ENCODE results near the gene OPTC.
A peak's percentile ranks its signal among the peaks of the same experiment; 100 is the strongest.

Gene OPTC

DNA sequence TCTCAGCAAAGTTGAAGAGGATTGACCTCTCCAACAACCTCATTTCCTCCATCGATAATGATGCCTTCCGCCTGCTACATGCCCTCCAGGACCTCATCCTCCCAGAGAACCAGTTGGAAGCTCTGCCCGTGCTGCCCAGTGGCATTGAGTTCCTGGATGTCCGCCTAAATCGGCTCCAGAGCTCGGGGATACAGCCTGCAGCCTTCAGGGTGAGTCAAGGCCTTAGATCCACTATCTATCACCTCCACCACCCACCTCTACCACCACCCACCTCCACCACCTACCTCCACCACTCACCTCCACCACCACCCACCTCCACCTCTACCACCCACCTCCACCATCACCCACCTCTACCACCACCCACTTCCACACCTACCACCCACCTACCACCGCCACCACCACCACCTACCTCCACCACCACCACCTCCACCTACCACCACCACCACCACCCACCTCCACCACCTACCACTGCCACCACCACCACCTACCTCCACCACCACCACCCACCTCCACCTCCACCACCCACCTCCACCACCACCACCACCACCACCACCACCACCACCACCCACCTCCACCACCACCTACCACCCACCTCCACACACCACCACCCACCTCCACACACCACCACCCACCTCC lies 5.8 kb downstream of the OPTC start:
- H3K4me3 ChIP-seq (replicated peaks; ENCODE audit: low read depth, low read length), result no peak overlapping the region
- no peak for DNase-seq (ENCODE audit: low read depth)
- TF ChIP-seq, protein P1, sequence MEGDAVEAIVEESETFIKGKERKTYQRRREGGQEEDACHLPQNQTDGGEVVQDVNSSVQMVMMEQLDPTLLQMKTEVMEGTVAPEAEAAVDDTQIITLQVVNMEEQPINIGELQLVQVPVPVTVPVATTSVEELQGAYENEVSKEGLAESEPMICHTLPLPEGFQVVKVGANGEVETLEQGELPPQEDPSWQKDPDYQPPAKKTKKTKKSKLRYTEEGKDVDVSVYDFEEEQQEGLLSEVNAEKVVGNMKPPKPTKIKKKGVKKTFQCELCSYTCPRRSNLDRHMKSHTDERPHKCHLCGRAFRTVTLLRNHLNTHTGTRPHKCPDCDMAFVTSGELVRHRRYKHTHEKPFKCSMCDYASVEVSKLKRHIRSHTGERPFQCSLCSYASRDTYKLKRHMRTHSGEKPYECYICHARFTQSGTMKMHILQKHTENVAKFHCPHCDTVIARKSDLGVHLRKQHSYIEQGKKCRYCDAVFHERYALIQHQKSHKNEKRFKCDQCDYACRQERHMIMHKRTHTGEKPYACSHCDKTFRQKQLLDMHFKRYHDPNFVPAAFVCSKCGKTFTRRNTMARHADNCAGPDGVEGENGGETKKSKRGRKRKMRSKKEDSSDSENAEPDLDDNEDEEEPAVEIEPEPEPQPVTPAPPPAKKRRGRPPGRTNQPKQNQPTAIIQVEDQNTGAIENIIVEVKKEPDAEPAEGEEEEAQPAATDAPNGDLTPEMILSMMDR (IDR thresholded peaks at IDR 0.05; ENCODE audit: low read length, missing control alignments), result no peak

DNA sequence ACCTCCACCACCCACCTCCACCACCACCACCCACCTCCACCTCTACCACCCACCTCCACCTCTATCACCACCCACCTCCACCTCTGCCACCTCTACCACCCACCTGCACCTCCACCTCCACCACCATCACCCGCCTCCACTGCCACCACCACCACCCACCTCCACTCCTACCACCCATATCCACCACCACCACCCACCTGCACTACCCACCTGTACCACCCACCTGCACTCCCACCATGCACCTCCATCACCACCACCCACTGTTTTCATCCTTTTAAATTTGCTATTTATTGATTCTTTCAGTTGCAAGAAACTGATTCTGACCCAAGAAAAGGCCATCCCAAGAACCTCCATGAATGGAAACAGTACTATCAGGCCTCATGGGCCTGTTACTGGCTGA lies 6.3 kb downstream of the OPTC start:
- no peak overlapping the region for H3K4me3 ChIP-seq (replicated peaks; ENCODE audit: low read depth, low read length)
- no peak for DNase-seq (ENCODE audit: low read depth)
- TF ChIP-seq, protein P1 (IDR thresholded peaks at IDR 0.05; ENCODE audit: low read length, missing control alignments), result no peak

DNA sequence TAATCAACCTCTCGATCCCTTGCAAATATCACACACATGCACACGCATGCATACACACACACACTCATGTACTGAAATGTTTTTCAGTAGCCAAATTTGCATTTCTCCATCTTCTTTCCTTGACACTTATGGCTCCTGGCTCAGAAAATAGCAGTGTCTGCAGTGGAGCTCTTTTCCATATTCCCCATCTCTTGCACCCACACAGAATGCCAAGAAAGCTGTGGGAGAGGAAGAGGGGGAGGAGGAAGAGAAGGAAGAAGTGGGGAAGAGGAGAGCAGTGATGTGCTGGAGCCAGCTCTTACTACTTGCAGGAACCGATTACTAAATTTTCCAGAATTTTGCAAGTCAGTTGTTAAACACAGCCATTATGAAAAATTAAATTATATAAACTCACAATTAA lies 9.9 kb downstream of the OPTC start:
- no peak overlapping the region for H3K4me3 ChIP-seq (replicated peaks; ENCODE audit: low read depth, low read length)
- TF ChIP-seq, protein P1 (IDR thresholded peaks at IDR 0.05; ENCODE audit: low read length, missing control alignments), result no peak
- no peak for DNase-seq (ENCODE audit: low read depth)

DNA sequence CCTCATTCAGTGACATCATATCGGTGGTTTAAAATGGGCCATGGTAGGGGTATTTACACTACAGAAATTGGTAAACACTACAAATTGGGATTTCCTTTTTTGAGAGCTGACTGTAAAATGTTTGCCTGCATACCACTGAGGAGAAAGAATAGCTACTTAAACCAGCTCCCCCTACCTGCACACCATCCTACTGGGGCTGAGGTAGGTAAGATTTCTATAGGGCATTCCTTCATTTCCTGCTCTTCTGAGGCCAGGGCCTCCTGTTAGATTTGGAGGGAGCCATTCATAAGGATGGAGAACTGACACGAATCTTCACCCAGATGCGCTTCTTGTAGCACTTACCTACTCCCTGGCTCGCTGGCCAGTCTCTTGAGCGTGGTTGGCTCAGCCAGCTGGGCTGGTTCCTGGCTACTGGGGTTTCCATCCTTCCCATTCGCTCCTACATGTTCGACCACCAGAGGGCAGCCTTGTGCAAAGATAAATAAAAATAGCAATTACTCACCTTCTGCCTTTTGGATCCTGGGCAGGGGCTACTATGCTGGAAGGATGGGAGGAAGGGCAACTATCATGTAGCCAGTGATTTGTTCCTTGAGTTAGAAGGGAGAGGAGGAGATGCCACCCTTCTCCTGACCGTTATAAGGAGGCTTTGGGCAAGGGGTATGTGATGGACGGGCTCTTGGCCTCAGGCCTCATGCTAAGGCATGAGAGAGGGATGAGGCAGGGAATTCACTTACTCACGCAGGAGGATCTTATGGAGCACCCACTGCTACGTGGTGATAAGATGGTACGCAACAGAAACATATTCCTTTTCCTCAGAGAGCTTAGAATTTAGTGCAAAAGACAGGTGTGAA lies 10.7 kb downstream of the OPTC start:
- TF ChIP-seq, protein P1 (IDR thresholded peaks at IDR 0.05; ENCODE audit: low read length, missing control alignments), result peak; percentile 69
- H3K4me3 ChIP-seq (replicated peaks; ENCODE audit: low read depth, low read length), result no peak overlapping the region

DNA sequence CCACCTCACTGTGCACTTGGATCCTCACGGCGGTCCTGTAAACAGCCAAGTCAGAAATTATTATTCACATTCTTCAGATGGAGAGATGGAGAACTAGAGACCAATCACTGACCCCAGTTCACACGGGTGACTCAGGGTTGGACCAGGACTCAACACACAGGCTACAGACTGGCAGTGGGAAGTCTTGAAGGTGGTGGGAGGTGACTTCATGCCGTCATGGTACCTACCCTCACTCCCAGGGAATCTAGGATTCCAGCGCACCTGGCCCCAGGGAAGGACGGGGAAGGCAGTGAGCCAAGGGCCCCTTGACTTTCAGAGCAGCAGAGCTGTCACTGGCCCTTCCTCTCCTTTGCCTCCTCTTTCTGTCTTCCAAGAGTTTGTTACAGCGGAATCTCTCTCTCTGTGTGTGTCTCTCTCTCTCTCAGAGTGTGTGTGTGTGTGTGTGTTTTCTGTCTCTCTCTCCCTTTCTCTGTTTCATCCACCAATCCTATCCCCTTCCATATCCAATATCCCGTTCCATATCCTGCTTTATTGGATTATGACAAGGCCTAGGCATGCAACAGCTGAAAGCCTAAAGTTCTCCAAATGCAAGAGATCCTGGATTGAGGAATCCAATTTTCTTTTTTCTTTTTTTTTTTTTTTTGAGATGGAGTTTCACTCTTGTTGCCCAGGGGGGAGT lies 11.7 kb downstream of the OPTC start:
- no peak for DNase-seq (ENCODE audit: low read depth)
- TF ChIP-seq, protein P1 (IDR thresholded peaks at IDR 0.05; ENCODE audit: low read length, missing control alignments), result no peak
- H3K4me3 ChIP-seq (replicated peaks; ENCODE audit: low read depth, low read length), result no peak overlapping the region

More for the DNA sequence above, 10.7 kb downstream of the OPTC start:
- peak; percentile 86 for DNase-seq (ENCODE audit: low read depth)

DNA sequence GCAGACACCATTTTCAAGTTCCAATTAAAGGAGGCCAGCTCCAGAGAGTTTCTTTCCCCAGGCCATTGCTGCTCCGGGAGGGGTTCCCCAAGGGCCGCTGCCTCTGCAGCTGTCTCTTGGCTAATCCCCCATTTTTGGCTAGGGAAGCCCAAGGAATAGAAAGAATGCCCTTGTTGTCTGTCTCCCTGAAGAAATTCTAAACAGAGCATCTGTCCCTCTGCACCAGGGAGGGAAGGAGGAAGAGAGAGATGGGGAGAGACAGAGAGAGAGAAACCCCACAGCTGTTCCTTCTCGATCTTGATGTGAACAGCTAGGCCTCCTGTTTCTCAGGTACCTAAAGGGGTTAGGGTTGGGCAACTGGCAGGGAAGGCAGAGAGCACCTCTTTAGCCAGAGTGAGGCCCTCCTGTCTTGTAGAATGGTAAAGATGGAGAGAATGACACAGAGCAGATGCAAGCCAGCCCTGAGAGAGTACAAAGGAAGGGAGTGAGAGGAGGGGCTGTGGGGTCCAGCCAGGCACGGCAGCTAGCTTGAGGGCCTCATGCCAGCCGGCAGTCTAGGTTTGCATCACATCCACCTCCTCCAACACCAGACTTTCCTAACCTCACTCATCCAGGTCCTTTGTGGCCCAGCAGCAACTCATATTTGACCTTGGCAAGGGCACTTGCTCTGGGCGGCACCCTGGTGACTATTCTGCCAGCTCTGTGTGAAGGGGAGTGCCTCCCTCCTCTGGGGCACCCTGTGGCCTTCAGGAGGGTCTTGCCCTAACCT lies 13.1 kb downstream of the OPTC start:
- no peak overlapping the region for H3K4me3 ChIP-seq (replicated peaks; ENCODE audit: low read depth, low read length)
- TF ChIP-seq, protein P1 (IDR thresholded peaks at IDR 0.05; ENCODE audit: low read length, missing control alignments), result no peak
- peak; percentile 70 for DNase-seq (ENCODE audit: low read depth)

All from fibroblast of pulmonary artery (primary cell).